Lung (tissue), 12 donors: ENCODE results near the gene POU4F1. TPM values are rescaled to one million over a fixed set of nuclear protein-coding genes. Genes with fewer than 3 reads are reported as not detected.

ENCODE experiments used
- ATAC-seq: fragments of 200-7000 bp; cut with Tn5 transposase; one replicate; pipeline ENCODE4 v1.9.1; 2020; ENCODE audit warnings: moderate number of reproducible peaks; ENCODE audit not compliant: insufficient read depth, low FRiP score
- DNase-seq, 3 donors: peaks; one replicate each; pipeline ENCODE4 v3.0.0-alpha.2; 2013 to 2017
- H3K27ac ChIP-seq, 2 donors: one replicate each; pipeline ENCODE4 v1.5.1; 2013; ENCODE audit warnings: mild to moderate bottlenecking in 2 of 2, moderate library complexity in 2 of 2, control low read depth in 1 of 2, inconsistent platforms in 1 of 2, low read depth in 1 of 2, low read length in 1 of 2
- H3K27me3 ChIP-seq, 3 donors: one replicate each; pipeline ENCODE4 v1.5.1; 2013; ENCODE audit warnings: low read length in 2 of 3; ENCODE audit not compliant: control insufficient read depth in 3 of 3, insufficient read depth in 3 of 3
- H3K36me3 ChIP-seq, 4 donors: one replicate each; pipeline ENCODE4 v1.5.1; 2013; ENCODE audit warnings: low read length in 4 of 4, mild to moderate bottlenecking in 1 of 4, moderate library complexity in 1 of 4; ENCODE audit not compliant: control insufficient read depth in 4 of 4, insufficient read depth in 4 of 4
- H3K4me1 ChIP-seq, 5 donors: one replicate each; pipeline ENCODE4 v1.5.1; 2013; ENCODE audit warnings: low read length in 5 of 5, mild to moderate bottlenecking in 2 of 5, moderate library complexity in 1 of 5; ENCODE audit not compliant: control insufficient read depth in 5 of 5, insufficient read depth in 5 of 5
- H3K4me3 ChIP-seq: one replicate; pipeline ENCODE4 v1.5.1; 2013; ENCODE audit warnings: mild to moderate bottlenecking, control low read depth, moderate library complexity
- H3K9ac ChIP-seq, 2 donors: one replicate each; pipeline ENCODE4 v1.5.1; 2013; ENCODE audit warnings: low read length in 2 of 2, control low read depth in 1 of 2; ENCODE audit not compliant: insufficient read depth in 1 of 2
- H3K9me3 ChIP-seq, 4 donors: one replicate each; pipeline ENCODE4 v1.5.1; 2013; ENCODE audit warnings: low read length in 3 of 4, mild to moderate bottlenecking in 1 of 4, moderate library complexity in 1 of 4; ENCODE audit not compliant: control insufficient read depth in 4 of 4, insufficient read depth in 3 of 4
- WGBS, 2 donors: extraction: QIAGEN DNeasy Blood & Tissue Kit; methylation state at CpG; one replicate each; pipeline ENCODE4 v1.1.7; 2013; 5-methylcytosine and 5-hydroxymethylcytosine counted together
- polyA plus RNA-seq, 2 donors: library from polyadenylated mRNA; stranded (reverse); fragments of 200-250 nt; gene quantifications; one replicate each; pipeline ENCODE4 v1.2.1, GENCODE V29; 2013
- total RNA-seq, 2 donors: library from RNA; depleted of rRNA in 1 of 2; stranded (reverse); fragments of >200 nt in 1 of 2; gene quantifications; one replicate each; pipeline ENCODE4 v1.2.1, GENCODE V29; 2014 to 2021
- TF ChIP-seq, protein P1 (sequence below): IDR thresholded peaks from 2 replicates; pipeline ENCODE4 v1.5.1; 2012; ENCODE audit warnings: mild to moderate bottlenecking; ENCODE audit errors: control extremely low read depth, extremely low read depth
- donor health status: control.
- donor health status: control.
- donor health status: Bipolar disorder and iron deficiency.
- donor health status: healthy.
- donor health status: DM: yes; HTN: yes; CAD: no.

Gene POU4F1
- total and polyA plus RNA-seq, 4 donors, result not detected

DNA sequence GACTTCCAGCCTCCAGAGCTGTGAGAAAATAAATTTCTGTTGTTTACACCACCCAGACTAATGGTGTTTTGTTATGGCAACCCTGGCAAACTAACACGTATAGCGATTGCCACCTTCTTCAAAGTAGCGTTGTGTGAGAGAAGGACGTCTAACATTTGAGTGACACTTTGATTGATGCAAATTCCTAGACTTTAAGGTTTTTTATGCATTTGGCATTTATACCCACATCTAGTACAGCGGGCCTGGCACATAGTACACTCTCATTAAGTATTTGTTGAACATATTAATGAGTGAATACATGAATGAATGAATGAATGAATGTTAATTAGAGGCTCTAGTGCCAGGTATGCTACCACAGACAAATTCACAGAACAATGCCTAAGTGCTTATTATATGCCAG, 36.7 kb downstream of the POU4F1 start:
- ATAC-seq (no peak), DNase-seq (no peak)
- no peaks in the 10 kb centered on the region for H3K9me3 ChIP-seq
- H3K27ac ChIP-seq, result no peak overlapping the region
- no peak overlapping the region for H3K9ac ChIP-seq
- 82 to 88% methylated on average over 5 of the region's 5 CpGs for WGBS, 2 donors
- H3K4me1 ChIP-seq, result no peaks in the 10 kb centered on the region
- H3K27me3 ChIP-seq, result no peaks in the 10 kb centered on the region
- no peak overlapping the region for H3K4me3 ChIP-seq
- no peaks in the 10 kb centered on the region for H3K36me3 ChIP-seq
- TF ChIP-seq, protein P1, sequence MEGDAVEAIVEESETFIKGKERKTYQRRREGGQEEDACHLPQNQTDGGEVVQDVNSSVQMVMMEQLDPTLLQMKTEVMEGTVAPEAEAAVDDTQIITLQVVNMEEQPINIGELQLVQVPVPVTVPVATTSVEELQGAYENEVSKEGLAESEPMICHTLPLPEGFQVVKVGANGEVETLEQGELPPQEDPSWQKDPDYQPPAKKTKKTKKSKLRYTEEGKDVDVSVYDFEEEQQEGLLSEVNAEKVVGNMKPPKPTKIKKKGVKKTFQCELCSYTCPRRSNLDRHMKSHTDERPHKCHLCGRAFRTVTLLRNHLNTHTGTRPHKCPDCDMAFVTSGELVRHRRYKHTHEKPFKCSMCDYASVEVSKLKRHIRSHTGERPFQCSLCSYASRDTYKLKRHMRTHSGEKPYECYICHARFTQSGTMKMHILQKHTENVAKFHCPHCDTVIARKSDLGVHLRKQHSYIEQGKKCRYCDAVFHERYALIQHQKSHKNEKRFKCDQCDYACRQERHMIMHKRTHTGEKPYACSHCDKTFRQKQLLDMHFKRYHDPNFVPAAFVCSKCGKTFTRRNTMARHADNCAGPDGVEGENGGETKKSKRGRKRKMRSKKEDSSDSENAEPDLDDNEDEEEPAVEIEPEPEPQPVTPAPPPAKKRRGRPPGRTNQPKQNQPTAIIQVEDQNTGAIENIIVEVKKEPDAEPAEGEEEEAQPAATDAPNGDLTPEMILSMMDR, result no peak

DNA sequence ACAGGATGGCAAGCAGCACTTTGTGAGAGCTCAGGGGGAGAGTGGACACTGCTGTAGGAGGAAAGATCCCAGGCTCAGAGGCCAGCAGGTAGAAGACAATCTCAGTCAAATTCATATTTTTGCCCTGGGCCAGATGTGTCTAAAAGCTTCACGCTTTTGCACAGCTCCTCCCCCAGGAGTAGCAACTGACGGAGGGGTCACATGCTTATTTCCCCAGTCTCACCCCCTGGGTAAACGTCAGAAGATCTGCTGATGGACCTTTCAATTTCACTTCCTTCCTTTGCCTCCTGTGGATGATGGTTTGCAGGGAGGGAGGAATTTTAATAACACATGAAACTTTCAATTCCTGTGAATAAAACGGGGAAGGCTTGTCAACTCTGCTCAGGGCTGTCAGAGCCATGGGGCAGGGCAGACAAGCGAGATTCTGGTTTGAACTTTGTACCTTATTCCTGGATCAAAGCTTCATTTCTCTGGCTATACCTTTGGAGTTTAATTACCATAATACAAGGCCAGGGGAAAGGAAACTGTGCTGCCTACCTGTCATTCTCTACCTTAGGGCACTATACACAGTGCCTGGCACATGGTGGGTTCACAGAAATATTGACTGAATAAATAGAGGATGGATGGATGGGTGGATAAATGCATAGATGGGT, 41.0 kb downstream of the POU4F1 start:
- TF ChIP-seq, protein P1, result no peak
- WGBS, 2 donors, result 44 to 57% methylated on average over 5 of the region's 5 CpGs
- DNase-seq, result no peak
- no peak overlapping the region for H3K9ac ChIP-seq
- no peak overlapping the region for H3K27ac ChIP-seq
- no peaks in the 10 kb centered on the region for H3K4me1 ChIP-seq
- H3K27me3 ChIP-seq, result no peaks in the 10 kb centered on the region
- no peak overlapping the region for H3K4me3 ChIP-seq
- H3K9me3 ChIP-seq, result no peaks in the 10 kb centered on the region
- ATAC-seq, result no peak
- H3K36me3 ChIP-seq, result no peaks in the 10 kb centered on the region

Other genes starting within 250 kb of the POU4F1 start
- gene OBI1, start 55.6 kb upstream of the POU4F1 start, total RNA-seq, result 10 to 100 TPM in 1 of 2 donors, 1 to 10 TPM in 1; 8.3 to 16.5 TPM
- 1 to 10 TPM; 2.7 to 4.9 TPM for gene OBI1, start 55.6 kb upstream of the POU4F1 start, polyA plus RNA-seq